ENCODE measurements around the gene ZSWIM1. TPM values are rescaled to one million over a fixed set of nuclear protein-coding genes. Genes with fewer than 3 reads are reported as not detected.

ZSWIM1 gene
- total RNA-seq, 1 experiment from 2014 or later, result 13.4 TPM

DNA sequence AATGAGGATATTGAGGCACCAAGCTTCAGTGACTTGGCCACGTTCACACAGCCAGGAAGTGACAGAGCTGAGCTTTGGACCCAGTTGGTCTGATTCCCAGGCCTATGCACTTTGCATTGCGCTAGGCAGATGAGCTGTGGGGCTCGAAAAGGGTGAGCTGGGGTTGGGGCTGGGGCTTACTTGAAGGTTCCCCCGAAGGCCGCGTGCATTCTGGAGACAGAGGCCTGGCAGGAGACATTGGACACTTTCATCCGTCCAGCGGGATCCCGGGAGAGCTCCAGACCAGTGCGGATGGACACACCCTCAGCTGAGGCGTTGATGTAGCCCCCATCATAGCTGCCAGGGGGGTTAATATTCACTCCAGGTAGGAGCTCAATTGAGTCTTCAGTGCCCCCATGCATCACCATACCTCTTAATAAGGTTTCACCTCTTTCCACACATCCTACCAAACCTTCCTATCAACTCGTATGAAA, 28.3 kb downstream of the ZSWIM1 start:
- CTCF ChIA-PET, result no interaction called here

DNA sequence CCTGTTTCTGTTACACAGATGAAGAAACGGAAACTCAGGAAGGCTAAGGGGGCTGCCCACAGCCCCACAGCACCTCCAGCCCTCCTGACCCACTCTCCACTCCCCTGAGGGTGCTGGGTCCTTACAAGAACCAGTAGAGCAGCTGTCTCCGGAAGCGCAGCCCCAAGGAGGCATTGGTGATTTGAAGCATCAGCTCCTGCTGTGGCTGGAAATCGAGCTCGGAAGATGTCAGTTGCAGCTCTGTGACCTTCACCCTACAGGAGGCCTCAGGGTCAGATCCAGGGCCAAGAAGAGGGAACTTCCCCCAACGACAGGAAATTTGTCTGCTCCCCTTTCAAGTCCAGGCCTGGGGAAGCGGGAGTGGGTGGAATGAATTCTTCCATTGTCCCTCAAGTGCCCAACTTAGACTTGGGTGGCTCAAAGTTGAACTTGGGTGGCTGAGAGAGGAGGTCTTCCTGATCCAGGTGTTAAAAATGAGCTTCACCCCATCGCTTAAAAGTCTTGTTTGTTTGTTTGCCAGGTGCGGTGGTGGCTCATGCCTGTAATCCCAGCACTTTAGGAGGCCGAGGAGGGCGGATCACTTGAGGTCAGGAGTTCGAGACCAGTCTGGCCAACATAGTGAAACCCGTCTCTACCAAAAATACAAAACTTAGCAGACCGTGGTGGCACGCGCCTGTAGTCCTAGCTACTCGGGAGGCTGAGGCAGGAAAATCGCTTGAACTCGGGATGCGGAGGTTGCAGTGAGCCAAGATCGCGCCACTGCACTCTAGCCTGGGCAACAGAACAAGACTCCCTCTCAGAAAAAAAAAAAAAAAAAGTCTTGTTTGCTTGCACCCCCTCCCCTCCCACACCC, 29.0 kb downstream of the ZSWIM1 start:
- no peaks in the 10 kb centered on the region for H3K9me3 ChIP-seq (ENCODE audit: control insufficient read depth, insufficient read depth, low read depth, low read length)
- TF ChIP-seq, protein P1, sequence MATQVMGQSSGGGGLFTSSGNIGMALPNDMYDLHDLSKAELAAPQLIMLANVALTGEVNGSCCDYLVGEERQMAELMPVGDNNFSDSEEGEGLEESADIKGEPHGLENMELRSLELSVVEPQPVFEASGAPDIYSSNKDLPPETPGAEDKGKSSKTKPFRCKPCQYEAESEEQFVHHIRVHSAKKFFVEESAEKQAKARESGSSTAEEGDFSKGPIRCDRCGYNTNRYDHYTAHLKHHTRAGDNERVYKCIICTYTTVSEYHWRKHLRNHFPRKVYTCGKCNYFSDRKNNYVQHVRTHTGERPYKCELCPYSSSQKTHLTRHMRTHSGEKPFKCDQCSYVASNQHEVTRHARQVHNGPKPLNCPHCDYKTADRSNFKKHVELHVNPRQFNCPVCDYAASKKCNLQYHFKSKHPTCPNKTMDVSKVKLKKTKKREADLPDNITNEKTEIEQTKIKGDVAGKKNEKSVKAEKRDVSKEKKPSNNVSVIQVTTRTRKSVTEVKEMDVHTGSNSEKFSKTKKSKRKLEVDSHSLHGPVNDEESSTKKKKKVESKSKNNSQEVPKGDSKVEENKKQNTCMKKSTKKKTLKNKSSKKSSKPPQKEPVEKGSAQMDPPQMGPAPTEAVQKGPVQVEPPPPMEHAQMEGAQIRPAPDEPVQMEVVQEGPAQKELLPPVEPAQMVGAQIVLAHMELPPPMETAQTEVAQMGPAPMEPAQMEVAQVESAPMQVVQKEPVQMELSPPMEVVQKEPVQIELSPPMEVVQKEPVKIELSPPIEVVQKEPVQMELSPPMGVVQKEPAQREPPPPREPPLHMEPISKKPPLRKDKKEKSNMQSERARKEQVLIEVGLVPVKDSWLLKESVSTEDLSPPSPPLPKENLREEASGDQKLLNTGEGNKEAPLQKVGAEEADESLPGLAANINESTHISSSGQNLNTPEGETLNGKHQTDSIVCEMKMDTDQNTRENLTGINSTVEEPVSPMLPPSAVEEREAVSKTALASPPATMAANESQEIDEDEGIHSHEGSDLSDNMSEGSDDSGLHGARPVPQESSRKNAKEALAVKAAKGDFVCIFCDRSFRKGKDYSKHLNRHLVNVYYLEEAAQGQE (IDR thresholded peaks at IDR 0.05; ENCODE audit: insufficient read depth in 1 of 2, low read depth in 2 of 2, low read length in 1 of 2), result no peak
- TF ChIP-seq SIN3A (IDR thresholded peaks at IDR 0.05; ENCODE audit: borderline replicate concordance, insufficient read depth, low read depth, low read length) (no peak), TCF7L2 (IDR thresholded peaks at IDR 0.05; ENCODE audit: low read depth, low read length) (no peak), POLR2AphosphoS5 (IDR thresholded peaks at IDR 0.05; ENCODE audit: low read depth, low read length) (no peak)
- TF ChIP-seq, protein P2, sequence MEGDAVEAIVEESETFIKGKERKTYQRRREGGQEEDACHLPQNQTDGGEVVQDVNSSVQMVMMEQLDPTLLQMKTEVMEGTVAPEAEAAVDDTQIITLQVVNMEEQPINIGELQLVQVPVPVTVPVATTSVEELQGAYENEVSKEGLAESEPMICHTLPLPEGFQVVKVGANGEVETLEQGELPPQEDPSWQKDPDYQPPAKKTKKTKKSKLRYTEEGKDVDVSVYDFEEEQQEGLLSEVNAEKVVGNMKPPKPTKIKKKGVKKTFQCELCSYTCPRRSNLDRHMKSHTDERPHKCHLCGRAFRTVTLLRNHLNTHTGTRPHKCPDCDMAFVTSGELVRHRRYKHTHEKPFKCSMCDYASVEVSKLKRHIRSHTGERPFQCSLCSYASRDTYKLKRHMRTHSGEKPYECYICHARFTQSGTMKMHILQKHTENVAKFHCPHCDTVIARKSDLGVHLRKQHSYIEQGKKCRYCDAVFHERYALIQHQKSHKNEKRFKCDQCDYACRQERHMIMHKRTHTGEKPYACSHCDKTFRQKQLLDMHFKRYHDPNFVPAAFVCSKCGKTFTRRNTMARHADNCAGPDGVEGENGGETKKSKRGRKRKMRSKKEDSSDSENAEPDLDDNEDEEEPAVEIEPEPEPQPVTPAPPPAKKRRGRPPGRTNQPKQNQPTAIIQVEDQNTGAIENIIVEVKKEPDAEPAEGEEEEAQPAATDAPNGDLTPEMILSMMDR (IDR thresholded peaks at IDR 0.05), result no peak
- DNase-seq (ENCODE audit: low read depth, low spot score) (no peak), ATAC-seq (no peak)
- ChIA-PET CTCF (no interaction called here), POLR2A (interaction anchor here (0.9 kb wide), 1 partner anchor 61 kb away, joined by 4 read pairs; no protein-coding TSS in a partner anchor)
- intact Hi-C loops (cut with micrococcal nuclease; ENCODE audit: unreplicated experiment) (no loop called here), in situ Hi-C loops (cut with HindIII; ENCODE audit: low pct_unique_long_range_greater_than_20kb, low sequenced_read_pairs) (no loop called here)
- H3K36me3 ChIP-seq (ENCODE audit: control insufficient read depth, insufficient read depth, low read length), result no peaks in the 10 kb centered on the region
- peak overlapping the region; percentile 7 to 39; a peak in 2 of 4 replicates for H3K4me3 ChIP-seq (ENCODE audit: low read depth in 2 of 2, low read length in 2 of 2)
- no peaks in the 10 kb centered on the region for H3K27me3 ChIP-seq (ENCODE audit: control insufficient read depth, insufficient read depth, low read length)
- BruUV-seq (replicated peaks), result TSS peak; percentile 76
- H3K27ac ChIP-seq (ENCODE audit: low read length), result peak overlapping the region; percentile 29; the same call in 1 of the 2 replicates
- H3K4me1 ChIP-seq (ENCODE audit: control insufficient read depth, insufficient read depth, low read length), result peaks cover 18% of the 10 kb centered on the region

More for the DNA sequence above, 28.3 kb downstream of the ZSWIM1 start:
- intact Hi-C loops (cut with micrococcal nuclease; ENCODE audit: unreplicated experiment), result no loop called here
- ATAC-seq, result no peak
- no peak for DNase-seq (ENCODE audit: low read depth, low spot score)
- BruUV-seq (replicated peaks), result no TSS peak
- Histone ChIP-seq H3K27me3 (ENCODE audit: control insufficient read depth, insufficient read depth, low read length) (no peaks in the 10 kb centered on the region), H3K4me1 (ENCODE audit: control insufficient read depth, insufficient read depth, low read length) (peaks cover 18% of the 10 kb centered on the region), H3K36me3 (ENCODE audit: control insufficient read depth, insufficient read depth, low read length) (no peaks in the 10 kb centered on the region), H3K4me3 (ENCODE audit: low read depth in 2 of 2, low read length in 2 of 2) (no peak overlapping the region), H3K9me3 (ENCODE audit: control insufficient read depth, insufficient read depth, low read depth, low read length) (no peaks in the 10 kb centered on the region), H3K27ac (ENCODE audit: low read length) (peak overlapping the region; percentile 29; the same call in 1 of the 2 replicates)
- POLR2A ChIA-PET, result interaction anchor here (0.9 kb wide), 1 partner anchor 61 kb away, joined by 4 read pairs; no protein-coding TSS in a partner anchor
- in situ Hi-C loops (cut with HindIII; ENCODE audit: low pct_unique_long_range_greater_than_20kb, low sequenced_read_pairs), result no loop called here
- TF ChIP-seq, protein P1 (IDR thresholded peaks at IDR 0.05; ENCODE audit: insufficient read depth in 1 of 2, low read depth in 2 of 2, low read length in 1 of 2), result no peak
- TF ChIP-seq POLR2AphosphoS5 (IDR thresholded peaks at IDR 0.05; ENCODE audit: low read depth, low read length) (no peak), SIN3A (IDR thresholded peaks at IDR 0.05; ENCODE audit: borderline replicate concordance, insufficient read depth, low read depth, low read length) (no peak), TCF7L2 (IDR thresholded peaks at IDR 0.05; ENCODE audit: low read depth, low read length) (no peak)
- TF ChIP-seq, protein P2 (IDR thresholded peaks at IDR 0.05), result no peak

Measured in Panc1 (cell line).